PC-9 (cell line): ENCODE results near the gene ISLR2.

ENCODE experiments used
- CTCF ChIP-seq: fragments of 200-600 bp; sonication (generic); conservative IDR thresholded peaks from 2 replicates; pipeline ENCODE4 v1.6.1; 2017; ENCODE audit warnings: mixed run types, antibody characterized with exemption, mild to moderate bottlenecking, moderate library complexity
- EZH2 ChIP-seq: fragments of 200-600 bp; sonication (generic); IDR thresholded peaks from 2 replicates; pipeline ENCODE4 v1.8.0; 2017; ENCODE audit warnings: antibody characterized with exemption, low read depth

DNA sequence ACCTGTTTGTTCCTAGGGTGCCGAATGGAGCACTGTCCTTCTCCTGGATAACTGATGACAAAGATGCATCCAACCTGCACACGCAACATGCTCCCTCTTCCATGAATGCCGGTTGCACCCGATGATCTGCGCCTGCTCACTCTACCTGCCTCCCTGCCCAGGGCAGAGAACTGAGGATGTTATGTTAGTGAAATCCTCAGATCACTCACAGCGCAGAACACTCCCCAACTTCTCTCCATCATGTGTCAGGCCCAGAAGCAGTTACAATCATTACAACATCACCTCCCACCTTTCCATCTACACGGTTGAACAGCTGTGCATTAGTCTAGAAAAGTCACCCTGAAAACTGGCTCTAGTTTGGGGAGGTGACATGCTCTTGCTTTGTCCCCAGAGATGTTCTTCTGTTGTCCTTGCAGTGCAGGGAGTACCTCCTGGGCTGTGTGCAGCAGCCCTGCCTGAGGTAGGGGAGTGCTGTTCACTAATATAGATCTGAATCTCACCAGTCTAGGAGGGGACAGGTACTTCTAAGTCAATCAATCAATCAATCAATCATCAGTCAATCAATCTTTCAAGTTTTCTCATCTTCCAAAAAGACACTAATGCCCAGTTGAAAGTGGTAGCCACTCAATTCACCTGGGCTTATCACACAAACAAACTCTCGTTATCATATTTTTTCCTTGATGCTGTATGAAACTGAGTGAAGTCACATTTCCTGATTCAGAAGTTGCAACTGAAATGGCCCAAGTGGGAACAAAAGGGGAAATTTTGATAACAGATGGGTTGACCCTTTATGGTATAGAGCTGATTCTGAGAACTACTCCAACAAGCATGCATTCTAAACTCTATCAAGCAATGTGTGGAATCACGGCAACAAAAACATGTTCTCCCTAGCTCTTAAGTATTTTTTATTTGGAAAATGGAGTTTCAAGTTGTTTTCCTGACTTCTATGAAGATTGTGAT lies 27.8 kb downstream of the ISLR2 start:
- TF ChIP-seq CTCF = no peak
- no peak for TF ChIP-seq EZH2
